NT2/D1 (cell line): ENCODE data around the gene HINT3.
"Not testable (repeated sequence)": the region's sequence is repeated elsewhere in the genome, so short reads cannot be mapped to it uniquely, and the experiment has no call there.

Source experiments
- DNase-seq: peaks from one replicate; pipeline ENCODE4 v3.0.0-alpha.2; 2011; ENCODE audit warnings: low read depth, low spot score
- H3K27me3 ChIP-seq: 2 replicates; pipeline ENCODE4 v1.6.0; 2011; ENCODE audit warnings: mild to moderate bottlenecking; ENCODE audit not compliant: insufficient read length, insufficient read depth
- H3K36me3 ChIP-seq: 2 replicates; pipeline ENCODE4 v1.6.1; 2011; ENCODE audit warnings: mild to moderate bottlenecking, low read length, mixed read lengths; ENCODE audit not compliant: insufficient read depth, insufficient read length
- H3K4me1 ChIP-seq: 2 replicates; pipeline ENCODE4 v1.5.1; 2011; ENCODE audit not compliant: insufficient read depth, insufficient read length
- H3K4me3 ChIP-seq: 2 replicates; pipeline ENCODE4 v1.5.1; 2011; ENCODE audit warnings: low read depth; ENCODE audit not compliant: insufficient read length
- H3K9ac ChIP-seq: 2 replicates; pipeline ENCODE4 v1.6.0; 2011; ENCODE audit warnings: low read depth; ENCODE audit not compliant: insufficient read length
- H3K9me3 ChIP-seq: 2 replicates; pipeline ENCODE4 v1.5.1; 2011; ENCODE audit warnings: mild to moderate bottlenecking, low read length; ENCODE audit not compliant: insufficient read depth
- SUZ12 ChIP-seq: IDR thresholded peaks from 2 replicates; pipeline ENCODE4 v1.6.1; 2011; ENCODE audit not compliant: insufficient read length, insufficient read depth; ENCODE audit errors: extremely low read depth
- YY1 ChIP-seq: IDR thresholded peaks from 2 replicates; pipeline ENCODE4 v1.6.1; 2011; ENCODE audit not compliant: insufficient read length, insufficient read depth
- ZNF274 ChIP-seq: IDR thresholded peaks from 2 replicates; pipeline ENCODE4 v1.6.1; 2011; ENCODE audit warnings: mild to moderate bottlenecking, low read depth, low read length

The HINT3 gene

GRCh38 chr6:125966569-125966968, 10.0 kb downstream of the HINT3 start:
- H3K9me3 ChIP-seq: no peaks in the 10 kb centered on the region
- H3K4me1 ChIP-seq: no peaks in the 10 kb centered on the region
- no peak overlapping the region for H3K9ac ChIP-seq
- no peak for DNase-seq
- TF ChIP-seq ZNF274 (no peak), YY1 (no peak), SUZ12 (no peak)
- no peak overlapping the region for H3K4me3 ChIP-seq
- H3K27me3 ChIP-seq: no peaks in the 10 kb centered on the region
- H3K36me3 ChIP-seq: no peaks in the 10 kb centered on the region

- Histone ChIP-seq H3K36me3 (no peaks in the 10 kb centered on the region), H3K9ac (no peak overlapping the region), H3K4me1 (no peaks in the 10 kb centered on the region), H3K27me3 (no peaks in the 10 kb centered on the region), H3K9me3 (no peaks in the 10 kb centered on the region), H3K4me3 (no peak overlapping the region)
- no peak for DNase-seq
- TF ChIP-seq ZNF274 (no peak), SUZ12 (no peak), YY1 (no peak)
These were observed 11.9 kb downstream of the HINT3 start for GRCh38 chr6:125968493-125968892.

- H3K9ac ChIP-seq: no peak overlapping the region
- H3K36me3 ChIP-seq: no peaks in the 10 kb centered on the region
These were observed 14.2 kb downstream of the HINT3 start for GRCh38 chr6:125970760-125971159.

DNA sequence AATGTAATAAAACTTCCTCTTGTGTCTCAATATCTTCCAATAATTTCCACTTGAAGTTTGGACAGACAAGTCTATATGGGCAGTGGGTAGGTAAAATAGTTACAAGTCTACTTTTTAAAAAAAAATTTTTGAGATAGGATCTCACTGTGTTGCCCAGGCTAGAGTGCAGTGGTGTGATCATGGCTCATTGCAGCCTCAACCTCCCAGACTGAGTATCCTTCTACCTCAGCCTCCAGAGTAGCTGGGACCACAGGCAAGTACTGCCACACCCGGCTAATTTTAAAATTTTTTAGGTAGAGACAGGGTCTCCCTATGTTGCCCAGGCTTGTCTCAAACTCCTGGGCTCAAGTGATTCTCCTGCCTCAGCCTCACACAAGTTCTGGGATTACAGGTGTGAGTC, 15.9 kb downstream of the HINT3 start:
- H3K4me1 ChIP-seq, H3K9ac ChIP-seq, H3K36me3 ChIP-seq, H3K27me3 ChIP-seq, H3K9me3 ChIP-seq, H3K4me3 ChIP-seq, DNase-seq: not testable (repeated sequence)

More at GRCh38 chr6:125970760-125971159, 14.2 kb downstream of the HINT3 start:
- Histone ChIP-seq H3K9me3 (no peaks in the 10 kb centered on the region), H3K27me3 (no peaks in the 10 kb centered on the region), H3K4me3 (no peak overlapping the region), H3K4me1 (no peaks in the 10 kb centered on the region)
- DNase-seq: no peak
- no peak for TF ChIP-seq ZNF274
- no peak for TF ChIP-seq SUZ12
- TF ChIP-seq YY1: no peak

DNA sequence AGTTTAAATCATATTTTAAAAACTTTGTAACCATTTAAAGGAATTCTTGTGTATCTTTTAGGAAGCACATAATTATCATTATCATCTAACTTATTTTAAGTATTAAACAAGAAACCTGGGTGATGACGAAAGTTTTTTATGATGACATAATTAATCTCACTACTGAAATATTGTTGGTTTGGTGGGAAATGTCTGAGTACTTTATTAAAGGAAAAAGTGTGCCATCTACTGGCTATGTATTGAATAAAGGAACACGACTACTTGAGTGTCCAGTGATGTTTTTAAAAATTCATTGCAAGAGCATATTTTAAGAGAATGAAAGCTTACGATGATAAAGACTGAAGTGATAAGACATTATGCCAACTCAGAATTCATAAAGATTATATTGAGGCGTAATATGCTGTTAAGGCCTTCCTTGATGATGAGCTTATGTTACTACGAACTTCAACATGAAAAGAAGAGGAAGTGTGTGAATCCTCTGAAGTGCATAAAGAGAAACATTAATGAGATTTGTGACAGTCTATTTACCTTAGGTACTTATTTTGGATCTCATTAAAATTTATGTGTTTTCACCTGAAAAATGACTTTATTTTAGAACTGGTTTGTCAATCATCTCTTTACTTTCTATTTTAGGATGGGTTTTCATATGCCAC, 17.8 kb downstream of the HINT3 start:
- DNase-seq: no peak

GRCh38 chr6:125979101-125979500, 22.5 kb downstream of the HINT3 start:
- Histone ChIP-seq H3K36me3 (no peaks in the 10 kb centered on the region), H3K4me1 (no peaks in the 10 kb centered on the region), H3K4me3 (no peak overlapping the region), H3K27me3 (no peaks in the 10 kb centered on the region), H3K9me3 (no peaks in the 10 kb centered on the region), H3K9ac (no peak overlapping the region)
- no peak for TF ChIP-seq SUZ12
- no peak for TF ChIP-seq YY1
- TF ChIP-seq ZNF274: no peak
- DNase-seq: no peak

More for the DNA sequence above, 17.8 kb downstream of the HINT3 start:
- Histone ChIP-seq H3K9ac (no peak overlapping the region), H3K4me3 (no peak overlapping the region), H3K27me3 (no peaks in the 10 kb centered on the region), H3K36me3 (no peaks in the 10 kb centered on the region), H3K9me3 (no peaks in the 10 kb centered on the region), H3K4me1 (no peaks in the 10 kb centered on the region)
- TF ChIP-seq SUZ12 (no peak), YY1 (no peak), ZNF274 (no peak)

DNA sequence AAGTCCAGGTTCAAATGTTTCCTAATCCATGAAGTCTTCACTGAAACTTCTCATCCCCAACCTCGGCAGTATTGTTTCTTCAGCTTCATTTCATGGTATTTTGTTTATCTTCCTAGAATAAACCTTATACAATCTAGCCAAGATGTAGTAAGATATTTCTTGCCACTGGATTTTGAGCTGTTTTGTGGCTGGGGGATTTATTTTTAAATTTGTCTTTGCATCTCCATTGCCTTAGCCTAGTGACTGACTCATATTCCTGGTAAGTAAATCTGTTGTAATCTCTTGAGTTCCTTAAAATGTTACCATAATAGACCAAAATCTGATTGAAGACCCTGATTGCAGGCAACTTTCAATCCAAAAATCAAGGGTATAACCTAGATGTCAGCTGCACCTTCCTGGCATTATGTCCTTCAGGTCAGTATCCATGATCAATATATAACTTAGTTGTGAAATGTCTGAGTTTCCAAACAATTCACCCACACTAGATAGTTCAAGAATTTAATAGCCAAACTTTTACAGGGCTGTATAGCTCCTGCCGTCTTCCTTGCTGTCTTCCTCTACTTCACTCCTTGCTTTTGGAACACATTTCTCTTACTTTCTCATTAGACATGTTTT, 25.1 kb downstream of the HINT3 start:
- H3K9ac ChIP-seq: no peak overlapping the region
- TF ChIP-seq SUZ12 (no peak), ZNF274 (no peak), YY1 (no peak)
- no peak overlapping the region for H3K4me3 ChIP-seq
- DNase-seq: no peak
- no peaks in the 10 kb centered on the region for H3K4me1 ChIP-seq
- no peaks in the 10 kb centered on the region for H3K36me3 ChIP-seq
- H3K9me3 ChIP-seq: no peaks in the 10 kb centered on the region
- no peaks in the 10 kb centered on the region for H3K27me3 ChIP-seq
